ENCODE data around the gene TRPM3. TPM values are rescaled to one million over a fixed set of nuclear protein-coding genes. Genes with fewer than 3 reads are reported as not detected.

Gene TRPM3
- total RNA-seq, 1 experiment from 2014 or later, result not detected

GRCh38 chr9:71118324-71118723 lies 3.1 kb downstream of the TRPM3 start:
- CTCF ChIA-PET, result no interaction called here
- Mint-ChIP-seq H3K27me3 (ENCODE audit: unreplicated experiment) (peaks cover 100% of the 10 kb centered on the region), H3K9me3 (ENCODE audit: low read depth, unreplicated experiment) (no peaks in the 10 kb centered on the region), H3K4me3 (ENCODE audit: low read depth, unreplicated experiment) (no peak overlapping the region), H3K27ac (ENCODE audit: unreplicated experiment) (no peak overlapping the region), H3K36me3 (ENCODE audit: insufficient read depth, unreplicated experiment) (no peaks in the 10 kb centered on the region), H3K4me1 (ENCODE audit: low read depth, unreplicated experiment) (no peaks in the 10 kb centered on the region)
- intact Hi-C loops (cut with micrococcal nuclease; ENCODE audit: unreplicated experiment), result no loop called here
- no peak for DNase-seq
- TF ChIP-seq CTCF (IDR thresholded peaks at IDR 0.05; ENCODE audit: unreplicated experiment), result no peak
- BruUV-seq (replicated peaks), result no TSS peak

GRCh38 chr9:71115448-71115975 lies 5.9 kb downstream of the TRPM3 start:
- TF ChIP-seq CTCF (IDR thresholded peaks at IDR 0.05; ENCODE audit: unreplicated experiment), result no peak
- peaks cover 88% of the 10 kb centered on the region for H3K27me3 Mint-ChIP-seq (ENCODE audit: unreplicated experiment)
- no TSS peak for BruUV-seq (replicated peaks)
- H3K4me1 Mint-ChIP-seq (ENCODE audit: low read depth, unreplicated experiment), result no peaks in the 10 kb centered on the region
- CTCF ChIA-PET, result no interaction called here
- H3K27ac Mint-ChIP-seq (ENCODE audit: unreplicated experiment), result no peak overlapping the region
- intact Hi-C loops (cut with micrococcal nuclease; ENCODE audit: unreplicated experiment), result no loop called here
- no peaks in the 10 kb centered on the region for H3K36me3 Mint-ChIP-seq (ENCODE audit: insufficient read depth, unreplicated experiment)
- DNase-seq, result no peak
- no peak overlapping the region for H3K4me3 Mint-ChIP-seq (ENCODE audit: low read depth, unreplicated experiment)
- no peaks in the 10 kb centered on the region for H3K9me3 Mint-ChIP-seq (ENCODE audit: low read depth, unreplicated experiment)

- Mint-ChIP-seq H3K9me3 (ENCODE audit: low read depth, unreplicated experiment) (no peaks in the 10 kb centered on the region), H3K4me1 (ENCODE audit: low read depth, unreplicated experiment) (no peaks in the 10 kb centered on the region), H3K27ac (ENCODE audit: unreplicated experiment) (no peak overlapping the region), H3K4me3 (ENCODE audit: low read depth, unreplicated experiment) (no peak overlapping the region), H3K27me3 (ENCODE audit: unreplicated experiment) (peaks cover 71% of the 10 kb centered on the region), H3K36me3 (ENCODE audit: insufficient read depth, unreplicated experiment) (no peaks in the 10 kb centered on the region)
- TF ChIP-seq CTCF (IDR thresholded peaks at IDR 0.05; ENCODE audit: unreplicated experiment), result no peak
- no TSS peak for BruUV-seq (replicated peaks)
- no peak for DNase-seq
- intact Hi-C loops (cut with micrococcal nuclease; ENCODE audit: unreplicated experiment), result no loop called here
- CTCF ChIA-PET, result no interaction called here
Measured at GRCh38 chr9:71112866-71113265, 8.6 kb downstream of the TRPM3 start.

- Mint-ChIP-seq H3K36me3 (ENCODE audit: insufficient read depth, unreplicated experiment) (no peaks in the 10 kb centered on the region), H3K27ac (ENCODE audit: unreplicated experiment) (no peak overlapping the region), H3K27me3 (ENCODE audit: unreplicated experiment) (peaks cover 67% of the 10 kb centered on the region), H3K4me3 (ENCODE audit: low read depth, unreplicated experiment) (no peak overlapping the region), H3K4me1 (ENCODE audit: low read depth, unreplicated experiment) (no peaks in the 10 kb centered on the region), H3K9me3 (ENCODE audit: low read depth, unreplicated experiment) (no peaks in the 10 kb centered on the region)
- CTCF ChIA-PET, result interaction anchor here (0.7 kb wide), 1 partner anchor 205 kb away, joined by 3 read pairs; no protein-coding TSS in a partner anchor
- no TSS peak for BruUV-seq (replicated peaks)
- intact Hi-C loops (cut with micrococcal nuclease; ENCODE audit: unreplicated experiment), result loop anchor here (10.0 kb wide), 1 partner anchor 56 kb away; no protein-coding TSS in a partner anchor
- no peak for DNase-seq
- no peak for TF ChIP-seq CTCF (IDR thresholded peaks at IDR 0.05; ENCODE audit: unreplicated experiment)
Measured at GRCh38 chr9:71108937-71109336, 12.5 kb downstream of the TRPM3 start.
